ENCODE measurements around the gene IGHMBP2.

IGHMBP2 gene

GRCh38 chr11:68941324-68942094 lies 37.8 kb downstream of the IGHMBP2 start:
- no peak for DNase-seq

GRCh38 chr11:68942095-68942620 lies 38.5 kb downstream of the IGHMBP2 start:
- DNase-seq, result no peak

GRCh38 chr11:68942751-68943271 lies 39.1 kb downstream of the IGHMBP2 start:
- DNase-seq, result no peak

GRCh38 chr11:68946416-68947090 lies 42.9 kb downstream of the IGHMBP2 start:
- no peak for DNase-seq

GRCh38 chr11:68947151-68947550 lies 43.5 kb downstream of the IGHMBP2 start:
- no peak for DNase-seq

GRCh38 chr11:68948496-68948895 lies 44.8 kb downstream of the IGHMBP2 start:
- no peak for DNase-seq

- no peak for DNase-seq
These were observed 45.2 kb downstream of the IGHMBP2 start for GRCh38 chr11:68948935-68949334.

GRCh38 chr11:68950270-68950669 lies 46.6 kb downstream of the IGHMBP2 start:
- DNase-seq, result no peak

GRCh38 chr11:68950762-68951161 lies 47.1 kb downstream of the IGHMBP2 start:
- no peak for DNase-seq

GRCh38 chr11:68954836-68955606 lies 51.3 kb downstream of the IGHMBP2 start:
- no peak for DNase-seq

GRCh38 chr11:68955607-68955958 lies 51.9 kb downstream of the IGHMBP2 start:
- no peak for DNase-seq

GRCh38 chr11:68956142-68956541 lies 52.5 kb downstream of the IGHMBP2 start:
- DNase-seq, result no peak

GRCh38 chr11:68956547-68957254 lies 53.0 kb downstream of the IGHMBP2 start:
- no peak for DNase-seq

- DNase-seq, result no peak
These were observed 54.5 kb downstream of the IGHMBP2 start for GRCh38 chr11:68958211-68958610.

GRCh38 chr11:68959465-68960293 lies 56.0 kb downstream of the IGHMBP2 start:
- DNase-seq, result no peak

- no peak for DNase-seq
These were observed 56.8 kb downstream of the IGHMBP2 start for GRCh38 chr11:68960294-68961071.

- no peak for DNase-seq
These were observed 57.6 kb downstream of the IGHMBP2 start for GRCh38 chr11:68961245-68961644.

GRCh38 chr11:68962527-68963250 lies 59.0 kb downstream of the IGHMBP2 start:
- no peak for DNase-seq

GRCh38 chr11:68963779-68964178 lies 60.1 kb downstream of the IGHMBP2 start:
- no peak for DNase-seq

Measured in NCI-H2227 treated with DMSO at 0.1 percent for 48 hours (cell line).